Ishikawa (cell line): ENCODE data around the gene MACROD2.

Experiments
- CEBPB ChIP-seq: IDR thresholded peaks from 2 replicates; pipeline ENCODE4 v1.6.1; 2012
- CREB1 ChIP-seq: IDR thresholded peaks from 2 replicates; pipeline ENCODE4 v1.6.1; 2012; ENCODE audit warnings: low read depth
- EGR1 ChIP-seq: IDR thresholded peaks from 2 replicates; pipeline ENCODE4 v1.6.1; 2012
- EP300 ChIP-seq: IDR thresholded peaks from 2 replicates; pipeline ENCODE4 v1.6.1; 2012; ENCODE audit warnings: borderline replicate concordance
- FOXM1 ChIP-seq: IDR thresholded peaks from 2 replicates; pipeline ENCODE4 v1.6.1; 2012; ENCODE audit warnings: low read depth, borderline replicate concordance
- MAX ChIP-seq: IDR thresholded peaks from 2 replicates; pipeline ENCODE4 v1.6.1; 2012
- NFIC ChIP-seq: IDR thresholded peaks from 2 replicates; pipeline ENCODE4 v1.6.1; 2012
- RAD21 ChIP-seq: IDR thresholded peaks from 2 replicates; pipeline ENCODE4 v1.6.1; 2012; ENCODE audit warnings: low read depth
- REST ChIP-seq: IDR thresholded peaks from 2 replicates; pipeline ENCODE4 v1.6.1; 2012; ENCODE audit warnings: low read depth, mild to moderate bottlenecking
- TAF1 ChIP-seq: IDR thresholded peaks from 2 replicates; pipeline ENCODE4 v1.6.1; 2012; ENCODE audit warnings: low read depth, mild to moderate bottlenecking
- TCF12 ChIP-seq: IDR thresholded peaks from 2 replicates; pipeline ENCODE4 v1.6.1; 2012; ENCODE audit warnings: low read depth
- TEAD4 ChIP-seq: IDR thresholded peaks from 2 replicates; pipeline ENCODE4 v1.6.1; 2012
- USF1 ChIP-seq: IDR thresholded peaks from 2 replicates; pipeline ENCODE4 v1.6.1; 2012
- YY1 ChIP-seq: IDR thresholded peaks from 2 replicates; pipeline ENCODE4 v1.6.1; 2012; ENCODE audit warnings: low read depth
- ZBTB7A ChIP-seq: IDR thresholded peaks from 2 replicates; pipeline ENCODE4 v1.6.1; 2012; ENCODE audit warnings: low read depth

Gene MACROD2

GRCh38 chr20:14319704-14320103, 324.4 kb downstream of the MACROD2 start:
- TF ChIP-seq NFIC: no peak
- no peak for TF ChIP-seq FOXM1
- TF ChIP-seq CREB1: no peak
- no peak for TF ChIP-seq USF1
- TF ChIP-seq MAX: no peak
- no peak for TF ChIP-seq TAF1
- no peak for TF ChIP-seq YY1
- no peak for TF ChIP-seq ZBTB7A
- no peak for TF ChIP-seq REST
- no peak for TF ChIP-seq CEBPB
- TF ChIP-seq TCF12: no peak
- TF ChIP-seq EP300: no peak
- TF ChIP-seq RAD21: no peak
- TF ChIP-seq TEAD4: no peak
- no peak for TF ChIP-seq EGR1

- no peak for TF ChIP-seq EGR1
- TF ChIP-seq FOXM1: no peak
- no peak for TF ChIP-seq MAX
- no peak for TF ChIP-seq EP300
- TF ChIP-seq YY1: no peak
- TF ChIP-seq CEBPB: no peak
- no peak for TF ChIP-seq TCF12
- TF ChIP-seq TAF1: no peak
- TF ChIP-seq REST: no peak
- no peak for TF ChIP-seq CREB1
- no peak for TF ChIP-seq ZBTB7A
- no peak for TF ChIP-seq RAD21
- TF ChIP-seq TEAD4: no peak
- TF ChIP-seq NFIC: no peak
- TF ChIP-seq USF1: no peak
Observed at GRCh38 chr20:14331646-14332045, 336.3 kb downstream of the MACROD2 start.

GRCh38 chr20:14332866-14333265, 337.6 kb downstream of the MACROD2 start:
- TF ChIP-seq MAX (no peak), EP300 (no peak), RAD21 (no peak), CEBPB (no peak), USF1 (no peak), CREB1 (no peak)

- TF ChIP-seq CEBPB (no peak), NFIC (no peak), RAD21 (no peak), TCF12 (no peak), TEAD4 (no peak), EGR1 (no peak), TAF1 (no peak), MAX (no peak), USF1 (no peak), YY1 (no peak), FOXM1 (no peak), CREB1 (no peak), ZBTB7A (no peak)
Observed at GRCh38 chr20:14333721-14334120, 338.4 kb downstream of the MACROD2 start.

GRCh38 chr20:14334306-14334930, 339.1 kb downstream of the MACROD2 start:
- TF ChIP-seq CEBPB: no peak
- no peak for TF ChIP-seq TCF12
- no peak for TF ChIP-seq FOXM1
- TF ChIP-seq CREB1: no peak
- TF ChIP-seq RAD21: peak; percentile 47
- TF ChIP-seq YY1: no peak
